HEK293T (cell line): ENCODE measurements around the gene KCNN3.

Experiments
- CTCF ChIA-PET: fragments of 350-600 bp; formaldehyde crosslinking; extraction: SDS; loops from one replicate; lab custom pipeline; 2021; ENCODE audit warnings: antibody characterized with exemption, inconsistent platforms; lab: Yijun Ruan, JAX
- POLR2A ChIA-PET: fragments of 350-600 bp; formaldehyde crosslinking; extraction: SDS; loops from one replicate; lab custom pipeline; 2020; ENCODE audit warnings: antibody characterized with exemption, inconsistent platforms; lab: Yijun Ruan, JAX
- DNase-seq: peaks from one replicate; pipeline ENCODE4 v3.0.0; 2012; ENCODE audit warnings: mixed read lengths; ENCODE audit errors: extremely low spot score
- ARNT ChIP-seq: fragments of 450-650 bp; IDR thresholded peaks from 2 replicates; pipeline ENCODE4 v1.6.1; 2017; ENCODE audit warnings: mild to moderate bottlenecking
- BHLHE40 ChIP-seq: fragments of 450-650 bp; IDR thresholded peaks from 2 replicates; pipeline ENCODE4 v1.6.1; 2016; ENCODE audit warnings: mild to moderate bottlenecking, moderate library complexity, borderline replicate concordance
- CTBP1 ChIP-seq: fragments of 450-650 bp; IDR thresholded peaks from 2 replicates; pipeline ENCODE4 v1.6.1; 2016; ENCODE audit warnings: borderline replicate concordance
- ELF4 ChIP-seq: fragments of 450-650 bp; IDR thresholded peaks from 2 replicates; pipeline ENCODE4 v1.6.1; 2017; ENCODE audit warnings: antibody characterized with exemption
- FOXA1 ChIP-seq: fragments of 450-650 bp; IDR thresholded peaks from 2 replicates; pipeline ENCODE4 v1.6.1; 2016; ENCODE audit warnings: mild to moderate bottlenecking
- FOXK2 ChIP-seq: fragments of 450-650 bp; IDR thresholded peaks from 2 replicates; pipeline ENCODE4 v1.6.1; 2016; ENCODE audit warnings: mild to moderate bottlenecking
- FOXM1 ChIP-seq: fragments of 450-650 bp; IDR thresholded peaks from 2 replicates; pipeline ENCODE4 v1.6.1; 2017; ENCODE audit warnings: mild to moderate bottlenecking, borderline replicate concordance
- HDGF ChIP-seq: fragments of 450-650 bp; IDR thresholded peaks from 2 replicates; pipeline ENCODE4 v1.6.1; 2017; ENCODE audit warnings: antibody characterized with exemption, borderline replicate concordance
- L3MBTL2 ChIP-seq: fragments of 450-650 bp; conservative IDR thresholded peaks from 2 replicates; pipeline ENCODE4 v1.6.1; 2016; ENCODE audit warnings: mild to moderate bottlenecking
- LEF1 ChIP-seq: fragments of 450-650 bp; IDR thresholded peaks from 2 replicates; pipeline ENCODE4 v1.6.1; 2017; ENCODE audit warnings: mild to moderate bottlenecking, borderline replicate concordance
- NFRKB ChIP-seq: fragments of 450-650 bp; IDR thresholded peaks from 2 replicates; pipeline ENCODE4 v1.6.1; 2016; ENCODE audit warnings: mild to moderate bottlenecking, moderate library complexity
- PKNOX1 ChIP-seq: fragments of 450-650 bp; IDR thresholded peaks from 2 replicates; pipeline ENCODE4 v1.6.1; 2016
- SP1 ChIP-seq: fragments of 450-650 bp; IDR thresholded peaks from 2 replicates; pipeline ENCODE4 v1.6.1; 2017
- SUZ12 ChIP-seq: fragments of 450-650 bp; IDR thresholded peaks from 2 replicates; pipeline ENCODE4 v1.6.1; 2016; ENCODE audit warnings: mild to moderate bottlenecking
- TARDBP ChIP-seq: fragments of 450-650 bp; IDR thresholded peaks from 2 replicates; pipeline ENCODE4 v1.6.1; 2016
- ZNF384 ChIP-seq: fragments of 450-650 bp; IDR thresholded peaks from 2 replicates; pipeline ENCODE4 v1.6.1; 2016

Gene KCNN3

GRCh38 chr1:154707901-154708463, 162.1 kb downstream of the KCNN3 start:
- TF ChIP-seq LEF1 = no peak
- DNase-seq = no peak
- POLR2A ChIA-PET = no interaction called here
- CTCF ChIA-PET = no interaction called here

GRCh38 chr1:154706851-154707250, 163.2 kb downstream of the KCNN3 start:
- DNase-seq = no peak
- no peak for TF ChIP-seq BHLHE40
- TF ChIP-seq FOXA1 = no peak
- no peak for TF ChIP-seq LEF1
- no peak for TF ChIP-seq SUZ12
- no peak for TF ChIP-seq FOXM1
- no peak for TF ChIP-seq NFRKB
- TF ChIP-seq CTBP1 = no peak
- TF ChIP-seq TARDBP = no peak
- TF ChIP-seq HDGF = no peak
- TF ChIP-seq ARNT = no peak
- TF ChIP-seq PKNOX1 = no peak
- no peak for TF ChIP-seq ELF4
- TF ChIP-seq L3MBTL2 = no peak
- TF ChIP-seq FOXK2 = no peak
- TF ChIP-seq ZNF384 = no peak
- TF ChIP-seq SP1 = no peak
- POLR2A ChIA-PET = no interaction called here
- CTCF ChIA-PET = no interaction called here

GRCh38 chr1:154705544-154705943, 164.5 kb downstream of the KCNN3 start:
- DNase-seq = no peak
- ChIA-PET POLR2A (no interaction called here), CTCF (no interaction called here)
- no peak for TF ChIP-seq FOXK2
- no peak for TF ChIP-seq ZNF384
- no peak for TF ChIP-seq CTBP1
- TF ChIP-seq BHLHE40 = no peak
- no peak for TF ChIP-seq ARNT
- TF ChIP-seq LEF1 = no peak
- no peak for TF ChIP-seq PKNOX1
- TF ChIP-seq SUZ12 = no peak
- TF ChIP-seq TARDBP = no peak
- TF ChIP-seq NFRKB = no peak
- no peak for TF ChIP-seq L3MBTL2
- TF ChIP-seq FOXM1 = no peak
- TF ChIP-seq FOXA1 = no peak
- TF ChIP-seq SP1 = no peak

GRCh38 chr1:154703170-154703569, 166.9 kb downstream of the KCNN3 start:
- TF ChIP-seq HDGF = no peak
- TF ChIP-seq L3MBTL2 = no peak
- TF ChIP-seq BHLHE40 = no peak
- TF ChIP-seq FOXM1 = no peak
- POLR2A ChIA-PET = interaction anchor here (1.5 kb wide), 1 partner anchor 242 kb away, joined by 3 read pairs; no protein-coding TSS in a partner anchor
- no peak for DNase-seq
- CTCF ChIA-PET = no interaction called here

- ChIA-PET CTCF (no interaction called here), POLR2A (no interaction called here)
- TF ChIP-seq LEF1 (no peak), FOXM1 (no peak), HDGF (no peak), CTBP1 (no peak)
Measured at GRCh38 chr1:154698320-154699096, 171.6 kb downstream of the KCNN3 start.

GRCh38 chr1:154697710-154698109, 172.4 kb downstream of the KCNN3 start:
- TF ChIP-seq ZNF384 = no peak
- TF ChIP-seq SP1 = no peak
- no peak for TF ChIP-seq PKNOX1
- no peak for TF ChIP-seq TARDBP
- no peak for TF ChIP-seq FOXK2
- no peak for TF ChIP-seq ARNT
- no peak for TF ChIP-seq HDGF
- no peak for TF ChIP-seq CTBP1
- TF ChIP-seq SUZ12 = no peak
- TF ChIP-seq ELF4 = no peak
- TF ChIP-seq NFRKB = no peak
- TF ChIP-seq FOXM1 = no peak
- TF ChIP-seq LEF1 = no peak
- no peak for TF ChIP-seq L3MBTL2
- CTCF ChIA-PET = no interaction called here
- POLR2A ChIA-PET = no interaction called here
- no peak for DNase-seq

More at GRCh38 chr1:154698320-154699096, 171.6 kb downstream of the KCNN3 start:
- no peak for DNase-seq
